GM12865 (cell line): ENCODE measurements around the gene FBXO9.
A peak's percentile ranks its signal among the peaks of the same experiment; 100 is the strongest.
"Not testable (repeated sequence)": the region's sequence is repeated elsewhere in the genome, so short reads cannot be mapped to it uniquely, and the experiment has no call there.

Source experiments
- DNase-seq: peaks from one replicate; pipeline ENCODE4 v3.0.0; 2010; ENCODE audit warnings: low read depth
- H3K4me3 ChIP-seq: 2 replicates; pipeline ENCODE4 v1.5.1; 2011; ENCODE audit warnings: mild to moderate bottlenecking, low read depth, low read length, control low read depth
- CTCF ChIP-seq: IDR thresholded peaks from 2 replicates; pipeline ENCODE4 v1.5.1; 2011; ENCODE audit warnings: low read length, control low read depth, low read depth, inconsistent platforms; ENCODE audit not compliant: insufficient read depth; ENCODE audit errors: missing control alignments

The FBXO9 gene

DNA sequence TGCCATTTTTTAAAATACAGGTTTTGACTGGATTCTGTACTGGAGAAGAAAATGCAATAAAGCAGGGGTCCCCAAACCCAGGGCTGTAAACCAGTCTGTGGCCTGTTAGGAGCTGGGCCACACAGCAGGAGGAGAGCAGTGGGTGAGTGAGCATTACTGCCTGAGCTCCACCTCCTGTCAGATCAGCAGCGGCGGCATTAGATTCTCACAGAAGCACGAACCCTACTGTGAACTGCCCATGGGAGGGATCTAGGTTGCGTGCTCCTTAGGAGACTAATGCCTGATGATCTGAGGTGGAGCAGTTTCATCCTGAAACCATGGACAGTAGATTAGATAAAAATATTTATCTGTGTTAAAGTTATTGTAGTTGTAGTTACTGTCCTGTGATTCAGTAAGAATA is 21.1 kb upstream of the FBXO9 start:
- H3K4me3 ChIP-seq = no peak overlapping the region
- no peak for DNase-seq
- no peak for TF ChIP-seq CTCF

DNA sequence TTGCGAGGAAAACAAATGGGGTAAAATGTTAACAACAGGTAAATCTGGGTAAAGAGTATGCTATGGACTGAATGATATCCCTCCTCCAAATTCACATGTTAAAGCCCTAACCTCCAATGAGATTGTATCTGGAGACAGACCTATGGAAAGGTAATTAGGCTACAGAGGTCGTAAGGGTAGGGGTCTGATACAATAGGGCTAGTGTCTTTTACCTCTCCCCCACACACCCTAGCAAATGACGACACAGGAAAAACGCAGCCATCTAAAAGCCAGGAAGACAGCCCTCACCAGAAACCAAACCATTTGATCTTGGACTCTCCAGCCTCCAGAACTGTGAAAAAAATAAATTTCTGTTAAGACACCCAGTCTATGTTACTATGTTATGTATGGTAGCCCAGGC is 20.6 kb upstream of the FBXO9 start:
- no peak for DNase-seq
- no peak for TF ChIP-seq CTCF
- H3K4me3 ChIP-seq = no peak overlapping the region

- no peak for TF ChIP-seq CTCF
- DNase-seq = no peak
- no peak overlapping the region for H3K4me3 ChIP-seq
Measured at GRCh38 chr6:53045891-53046673, 19.1 kb upstream of the FBXO9 start.

GRCh38 chr6:53048431-53049195 is 16.6 kb upstream of the FBXO9 start:
- DNase-seq = peak; percentile 63
- H3K4me3 ChIP-seq = no peak overlapping the region
- TF ChIP-seq CTCF = no peak

- no peak overlapping the region for H3K4me3 ChIP-seq
- no peak for DNase-seq
- no peak for TF ChIP-seq CTCF
Measured at GRCh38 chr6:53049415-53049814, 15.8 kb upstream of the FBXO9 start.

- not testable (repeated sequence) for H3K4me3 ChIP-seq, DNase-seq
Measured at GRCh38 chr6:53052152-53052551, 13.1 kb upstream of the FBXO9 start.

DNA sequence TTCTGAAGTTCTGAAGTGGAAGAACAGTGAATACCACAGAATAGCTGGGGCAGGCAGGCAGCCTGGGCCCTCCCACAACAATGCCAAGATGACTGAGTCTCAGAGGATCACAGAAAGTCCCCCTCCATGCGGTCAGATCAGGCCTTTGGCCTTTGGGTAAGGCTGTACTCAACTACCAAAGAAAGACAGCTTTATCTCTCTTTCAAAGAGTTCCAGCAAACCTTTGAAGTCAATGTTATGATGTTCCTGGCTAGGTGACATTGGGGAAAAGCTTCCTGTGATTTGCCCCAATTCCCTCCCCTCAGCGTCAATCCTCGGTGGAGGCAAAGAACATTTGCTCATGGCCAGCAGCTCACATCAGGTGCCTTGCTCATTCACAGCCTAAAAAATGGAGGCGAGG is 10.7 kb upstream of the FBXO9 start:
- H3K4me3 ChIP-seq = no peak overlapping the region
- no peak for DNase-seq
- no peak for TF ChIP-seq CTCF
